ENCODE data around the gene LENG8.
"Not testable (repeated sequence)": the region's sequence is repeated elsewhere in the genome, so short reads cannot be mapped to it uniquely, and the experiment has no call there.

- TF ChIP-seq CTCF, POLR2A (IDR thresholded peaks at IDR 0.05): not testable (repeated sequence)
Observed at GRCh38 chr19:54507038-54507717, 58.2 kb downstream of the LENG8 start.

Measured in thyroid gland (tissue), 4 donors.